Loucy (cell line): ENCODE data around the gene S100A8.

Source experiments
- H2AFZ ChIP-seq: fragments of 200-600 bp; sonication (generic); 2 replicates; pipeline ENCODE4 v1.6.0; 2016; ENCODE audit warnings: antibody characterized with exemption, mild to moderate bottlenecking, low read length, moderate library complexity
- H3F3A ChIP-seq: fragments of 200-600 bp; 2 replicates; pipeline ENCODE4 v1.6.0; 2016; ENCODE audit warnings: antibody characterized with exemption, low read depth, mild to moderate bottlenecking
- H3K27me3 ChIP-seq: fragments of 200-600 bp; sonication (generic); 2 replicates; pipeline ENCODE4 v1.6.1; 2014; ENCODE audit warnings: low read length, mild to moderate bottlenecking; ENCODE audit not compliant: insufficient read depth, poor library complexity, severe bottlenecking
- H3K36me3 ChIP-seq: fragments of 200-600 bp; sonication (generic); 2 replicates; pipeline ENCODE4 v1.6.1; 2016; ENCODE audit warnings: low read length; ENCODE audit not compliant: insufficient read depth
- H3K4me1 ChIP-seq: fragments of 200-600 bp; sonication (generic); 2 replicates; pipeline ENCODE4 v1.5.1; 2014; ENCODE audit warnings: low read length, mild to moderate bottlenecking; ENCODE audit not compliant: insufficient read depth, poor library complexity, severe bottlenecking
- H3K4me2 ChIP-seq: fragments of 200-600 bp; sonication (generic); 2 replicates; pipeline ENCODE4 v1.6.0; 2014; ENCODE audit warnings: antibody characterized with exemption, low read length, low read depth, mild to moderate bottlenecking; ENCODE audit not compliant: poor library complexity, severe bottlenecking
- H3K4me3 ChIP-seq: fragments of 200-600 bp; sonication (generic); 2 replicates; pipeline ENCODE4 v1.5.1; 2014; ENCODE audit warnings: low read length, mild to moderate bottlenecking, mixed read lengths; ENCODE audit not compliant: poor library complexity, severe bottlenecking
- H3K79me2 ChIP-seq: fragments of 200-600 bp; sonication (generic); 2 replicates; pipeline ENCODE4 v1.6.1; 2014; ENCODE audit warnings: low read length; ENCODE audit not compliant: insufficient read depth
- H3K9ac ChIP-seq: fragments of 200-600 bp; sonication (generic); 2 replicates; pipeline ENCODE4 v1.6.0; 2014; ENCODE audit warnings: mild to moderate bottlenecking, low read depth, low read length, moderate library complexity; ENCODE audit not compliant: poor library complexity, severe bottlenecking
- H3K9me2 ChIP-seq: fragments of 200-600 bp; sonication (generic); replicated peaks from 2 replicates; pipeline ENCODE4 v1.6.1; 2016; ENCODE audit warnings: low read depth, low read length, mixed read lengths
- H3K9me3 ChIP-seq: fragments of 200-600 bp; sonication (generic); 2 replicates; pipeline ENCODE4 v1.6.1; 2014; ENCODE audit warnings: mild to moderate bottlenecking, antibody characterized with exemption, low read length, low read depth; ENCODE audit not compliant: insufficient read depth
- H4K20me1 ChIP-seq: fragments of 200-600 bp; sonication (generic); 2 replicates; pipeline ENCODE4 v1.6.0; 2014; ENCODE audit warnings: antibody characterized with exemption, low read length, mild to moderate bottlenecking; ENCODE audit not compliant: insufficient read depth, poor library complexity, severe bottlenecking
- EZH2phosphoT487 ChIP-seq: fragments of 200-600 bp; IDR thresholded peaks from 2 replicates; pipeline ENCODE4 v1.6.1; 2018; ENCODE audit warnings: antibody characterized with exemption, mild to moderate bottlenecking, moderate library complexity, borderline replicate concordance
- TF ChIP-seq, protein P1 (sequence below): fragments of 200-600 bp; sonication (generic); conservative IDR thresholded peaks from 2 replicates; pipeline ENCODE4 v1.5.1; 2014; ENCODE audit warnings: mild to moderate bottlenecking, antibody characterized with exemption, low read length

S100A8 gene

DNA sequence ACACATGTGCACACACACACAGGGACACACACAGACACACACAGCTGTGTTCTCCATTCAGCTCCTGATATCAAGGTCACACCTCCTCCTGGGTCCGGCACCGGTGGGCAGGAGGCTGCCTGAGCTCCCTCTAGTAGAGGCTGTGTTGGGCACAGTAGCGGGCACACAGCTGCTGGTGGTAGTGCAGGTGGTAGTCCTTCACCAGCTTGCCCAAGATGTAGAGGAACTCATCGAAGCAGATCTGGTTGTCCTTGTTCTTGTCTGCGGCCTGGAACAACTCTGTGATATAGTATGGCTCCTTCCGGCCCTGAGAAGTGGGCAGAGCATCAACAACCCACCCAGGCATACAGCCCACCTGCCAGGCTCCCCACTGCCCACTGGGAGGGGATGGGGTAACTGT, 5.6 kb upstream of the S100A8 start:
- Histone ChIP-seq H3K9me3 (no peaks in the 10 kb centered on the region), H2AFZ (no peak overlapping the region), H3K27me3 (no peaks in the 10 kb centered on the region), H3K9me2 (no peaks in the 10 kb centered on the region), H4K20me1 (no peaks in the 10 kb centered on the region), H3K36me3 (no peaks in the 10 kb centered on the region), H3K4me3 (no peak overlapping the region), H3K4me1 (no peaks in the 10 kb centered on the region), H3F3A (no peaks in the 10 kb centered on the region), H3K79me2 (no peaks in the 10 kb centered on the region), H3K9ac (no peak overlapping the region), H3K4me2 (no peak overlapping the region)
- TF ChIP-seq EZH2phosphoT487, result no peak
- TF ChIP-seq, protein P1, sequence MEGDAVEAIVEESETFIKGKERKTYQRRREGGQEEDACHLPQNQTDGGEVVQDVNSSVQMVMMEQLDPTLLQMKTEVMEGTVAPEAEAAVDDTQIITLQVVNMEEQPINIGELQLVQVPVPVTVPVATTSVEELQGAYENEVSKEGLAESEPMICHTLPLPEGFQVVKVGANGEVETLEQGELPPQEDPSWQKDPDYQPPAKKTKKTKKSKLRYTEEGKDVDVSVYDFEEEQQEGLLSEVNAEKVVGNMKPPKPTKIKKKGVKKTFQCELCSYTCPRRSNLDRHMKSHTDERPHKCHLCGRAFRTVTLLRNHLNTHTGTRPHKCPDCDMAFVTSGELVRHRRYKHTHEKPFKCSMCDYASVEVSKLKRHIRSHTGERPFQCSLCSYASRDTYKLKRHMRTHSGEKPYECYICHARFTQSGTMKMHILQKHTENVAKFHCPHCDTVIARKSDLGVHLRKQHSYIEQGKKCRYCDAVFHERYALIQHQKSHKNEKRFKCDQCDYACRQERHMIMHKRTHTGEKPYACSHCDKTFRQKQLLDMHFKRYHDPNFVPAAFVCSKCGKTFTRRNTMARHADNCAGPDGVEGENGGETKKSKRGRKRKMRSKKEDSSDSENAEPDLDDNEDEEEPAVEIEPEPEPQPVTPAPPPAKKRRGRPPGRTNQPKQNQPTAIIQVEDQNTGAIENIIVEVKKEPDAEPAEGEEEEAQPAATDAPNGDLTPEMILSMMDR, result no peak

DNA sequence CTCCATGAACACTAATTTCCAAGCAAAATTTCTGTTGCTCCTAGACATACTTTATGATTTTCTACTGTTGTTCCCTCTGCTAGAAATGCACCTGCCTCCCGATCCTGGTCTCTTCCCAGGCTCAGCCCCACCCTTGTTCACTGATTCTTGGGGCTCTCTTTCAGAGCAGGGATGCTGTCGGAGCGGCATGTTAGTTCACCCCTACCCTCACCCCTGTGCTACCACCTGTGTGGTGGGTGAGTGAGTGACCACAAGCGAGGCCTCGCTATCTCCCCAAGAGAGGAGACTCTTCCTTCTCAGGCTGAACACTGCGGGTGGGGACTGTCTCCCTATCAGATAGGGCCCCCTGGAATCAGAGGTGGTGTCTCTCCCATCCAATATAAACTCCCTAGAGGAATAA, 4.9 kb upstream of the S100A8 start:
- no peak overlapping the region for H2AFZ ChIP-seq
- no peak overlapping the region for H3K4me3 ChIP-seq
- no peaks in the 10 kb centered on the region for H3K9me3 ChIP-seq
- no peaks in the 10 kb centered on the region for H3K36me3 ChIP-seq
- no peak for TF ChIP-seq EZH2phosphoT487
- TF ChIP-seq, protein P1, result no peak
- no peaks in the 10 kb centered on the region for H3F3A ChIP-seq
- no peaks in the 10 kb centered on the region for H4K20me1 ChIP-seq
- no peak overlapping the region for H3K4me2 ChIP-seq
- H3K9ac ChIP-seq, result no peak overlapping the region
- no peaks in the 10 kb centered on the region for H3K27me3 ChIP-seq
- H3K4me1 ChIP-seq, result no peaks in the 10 kb centered on the region
- no peaks in the 10 kb centered on the region for H3K9me2 ChIP-seq
- H3K79me2 ChIP-seq, result no peaks in the 10 kb centered on the region

DNA sequence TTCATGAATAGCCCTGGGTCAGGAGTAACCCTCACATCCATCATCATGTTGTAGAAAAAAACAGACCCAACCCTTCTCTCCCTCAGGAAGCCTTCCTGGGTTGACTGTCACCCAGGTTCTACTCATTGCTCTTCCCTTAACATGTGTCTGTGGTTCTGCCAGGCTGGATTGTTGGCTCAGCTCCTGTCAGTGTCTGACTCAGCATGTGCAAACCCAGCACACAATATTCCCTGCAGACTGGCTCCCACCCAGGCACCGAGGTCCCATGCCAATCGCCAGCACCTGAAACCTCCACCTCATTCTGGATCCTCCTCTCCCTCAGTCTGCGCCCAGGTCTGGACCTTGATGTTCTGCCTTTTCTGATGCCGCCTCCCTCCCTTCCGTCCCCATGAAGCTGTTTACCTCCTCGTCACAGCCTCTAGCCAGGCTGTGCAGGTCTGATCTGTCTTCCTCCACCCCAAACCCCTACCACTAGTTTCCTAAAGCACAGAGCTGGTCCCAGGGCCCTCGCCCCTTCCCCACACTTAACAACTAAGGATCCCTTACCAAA, 4.3 kb upstream of the S100A8 start:
- Histone ChIP-seq H4K20me1 (no peaks in the 10 kb centered on the region), H3K4me2 (no peak overlapping the region), H3K4me3 (no peak overlapping the region), H3K9ac (no peak overlapping the region), H3K9me2 (no peaks in the 10 kb centered on the region), H3K9me3 (no peaks in the 10 kb centered on the region), H3K36me3 (no peaks in the 10 kb centered on the region), H2AFZ (no peak overlapping the region), H3F3A (no peaks in the 10 kb centered on the region), H3K79me2 (no peaks in the 10 kb centered on the region), H3K4me1 (no peaks in the 10 kb centered on the region), H3K27me3 (no peaks in the 10 kb centered on the region)
- TF ChIP-seq, protein P1, result no peak
- TF ChIP-seq EZH2phosphoT487, result no peak
